K562 (cell line): ENCODE data around the gene NEU1. TPM values are rescaled to one million over a fixed set of nuclear protein-coding genes. Genes with fewer than 3 reads are reported as not detected.

Experiments
- CREB1 ChIP-seq, 2 experiments: sonication (generic) in 1 of 2; formaldehyde crosslinking in 1 of 2; IDR thresholded peaks; 2 replicates each; pipeline versions ENCODE4 v1.6.1 to v1.8.0; 2012 to 2022; ENCODE audit warnings: inconsistent platforms in 1 of 2, mild to moderate bottlenecking in 1 of 2, missing genetic modification reagents in 1 of 2, moderate library complexity in 1 of 2
- CREM ChIP-seq: IDR thresholded peaks from 2 replicates; pipeline ENCODE4 v1.6.1; 2014; ENCODE audit warnings: antibody characterized with exemption, low read depth
- ERF ChIP-seq: fragments of 450-650 bp; formaldehyde crosslinking; IDR thresholded peaks from 2 replicates; pipeline ENCODE4 v1.4.0; 2020; ENCODE audit warnings: mild to moderate bottlenecking, mixed read lengths
- HCFC1 ChIP-seq: IDR thresholded peaks from 2 replicates; pipeline ENCODE4 v1.6.1; 2012; ENCODE audit warnings: low read depth, low read length, improper control_type of control experiment
- HMGXB4 ChIP-seq: sonication (generic); formaldehyde crosslinking; IDR thresholded peaks from 2 replicates; pipeline ENCODE4 v1.8.1; 2023; ENCODE audit warnings: mild to moderate bottlenecking, missing genetic modification reagents
- KHSRP ChIP-seq: fragments of 450-650 bp; IDR thresholded peaks from 2 replicates; pipeline ENCODE4 v1.6.1; 2017
- MAZ ChIP-seq, 2 experiments: fragments of 450-650 bp in 1 of 2; sonication (generic) in 1 of 2; formaldehyde crosslinking; IDR thresholded peaks in 1 of 2; conservative IDR thresholded peaks in 1 of 2; 2 replicates each; pipeline versions ENCODE4 v1.4.0 to v1.5.0; 2020; ENCODE audit warnings: mild to moderate bottlenecking in 1 of 2, missing genetic modification reagents in 1 of 2
- NELFE ChIP-seq: IDR thresholded peaks from 2 replicates; pipeline ENCODE4 v1.6.1; 2011; ENCODE audit warnings: mild to moderate bottlenecking; ENCODE audit not compliant: insufficient read depth, insufficient read length
- NFYB ChIP-seq: IDR thresholded peaks from 2 replicates; pipeline ENCODE4 v1.6.1; 2011; ENCODE audit warnings: mild to moderate bottlenecking, moderate library complexity; ENCODE audit not compliant: insufficient read length; ENCODE audit errors: extremely low read depth
- NUFIP1 ChIP-seq: fragments of 450-650 bp; IDR thresholded peaks from 2 replicates; pipeline ENCODE4 v1.6.1; 2018; ENCODE audit not compliant: partially characterized antibody
- RBM39 ChIP-seq: fragments of 200-400 bp; formaldehyde crosslinking; optimal IDR thresholded peaks from 2 replicates; pipeline ENCODE3; 2018; ENCODE audit warnings: low read depth, low read length
- SOX6 ChIP-seq: fragments of 450-650 bp; IDR thresholded peaks from 2 replicates; pipeline ENCODE4 v1.6.1; 2014; ENCODE audit warnings: mild to moderate bottlenecking
- TAF1 ChIP-seq: IDR thresholded peaks from 2 replicates; pipeline ENCODE4 v1.6.1; 2011; ENCODE audit warnings: mild to moderate bottlenecking, low read length, moderate library complexity; ENCODE audit not compliant: insufficient read depth, control insufficient read depth, severe bottlenecking; ENCODE audit errors: extremely low read depth
- ZBTB7A ChIP-seq: IDR thresholded peaks from 2 replicates; pipeline ENCODE4 v1.6.1; 2011; ENCODE audit warnings: low read depth, mild to moderate bottlenecking, low read length, moderate library complexity, borderline replicate concordance; ENCODE audit not compliant: control insufficient read depth
- ZKSCAN1 ChIP-seq: fragments of 150-350 bp; IDR thresholded peaks from 2 replicates; pipeline ENCODE4 v1.6.1; 2016; ENCODE audit warnings: low read depth, low read length
- ZNF24 ChIP-seq: fragments of 450-650 bp; IDR thresholded peaks from 2 replicates; pipeline ENCODE4 v1.6.1; 2016
- ZNF41 ChIP-seq: fragments of 250-450 bp; sonication (Bioruptor Pico); conservative IDR thresholded peaks from 2 replicates; pipeline ENCODE4 v1.4.0; 2020; ENCODE audit warnings: mild to moderate bottlenecking
- ZNF444 ChIP-seq: fragments of 250-450 bp; sonication (Bioruptor Pico); IDR thresholded peaks from 2 replicates; pipeline ENCODE4 v1.4.0; 2020; ENCODE audit warnings: mild to moderate bottlenecking, moderate library complexity
- ZNF586 ChIP-seq: fragments of 450-650 bp; formaldehyde crosslinking; conservative IDR thresholded peaks from 2 replicates; pipeline ENCODE4 v1.4.0; 2020; ENCODE audit warnings: mild to moderate bottlenecking, moderate library complexity
- ZNF644 ChIP-seq: fragments of 200-800 bp; sonication (Bioruptor generic); IDR thresholded peaks from 2 replicates; pipeline ENCODE4 v1.6.1; 2016; ENCODE audit warnings: low read depth, missing genetic modification characterization, missing compliant biosample characterization
- polyA plus RNA-seq, 8 experiments: library from polyadenylated mRNA; depleted of rRNA in 4 of 8; stranded (reverse) in 5 of 8; unstranded in 3 of 8; fragments of >200 nt; fragmentation: Nextera tagmentation in 2 of 8; fragmentation: Illumina TruSeq in 1 of 8; extraction: Ambion mirVana in 2 of 8; extraction: Trizol in 1 of 8; gene quantifications; 2 replicates each; pipeline versions ENCODE4 v1.2.1 to v1.2.3, GENCODE V29; 2011 to 2014; ENCODE audit warnings: inconsistent platforms in 1 of 8, missing spikeins in 1 of 8
- total RNA-seq, 7 experiments: library from RNA; depleted of rRNA in 6 of 7; stranded (reverse); fragments of >200 nt in 6 of 7; fragmentation: Illumina TruSeq in 2 of 7; extraction: Trizol in 2 of 7; gene quantifications; 2 replicates each; pipeline versions ENCODE4 v1.2.1 to v1.2.3, GENCODE V29; 2011 to 2021; ENCODE audit warnings: low replicate concordance in 1 of 7
- TF ChIP-seq, protein P1 (sequence below): fragments of 450-650 bp; formaldehyde crosslinking; IDR thresholded peaks from 2 replicates; pipeline ENCODE4 v1.4.0; 2022; ENCODE audit warnings: mild to moderate bottlenecking, moderate library complexity
- TF ChIP-seq, protein P2 (sequence below): fragments of 250-450 bp; sonication (Bioruptor Pico); IDR thresholded peaks from 2 replicates; pipeline ENCODE4 v1.8.0; 2022; ENCODE audit warnings: inconsistent platforms, mild to moderate bottlenecking, moderate library complexity, borderline replicate concordance
- TF ChIP-seq, protein P3 (sequence below): sonication (generic); formaldehyde crosslinking; IDR thresholded peaks from 2 replicates; pipeline ENCODE4 v1.8.0; 2023; ENCODE audit warnings: mild to moderate bottlenecking, missing genetic modification reagents

The NEU1 gene
- total and polyA plus RNA-seq, 9 of the 15 experiments (the other 6 are each of a cell fraction or from before 2014, with no cell fraction given) = 14.8 to 67.8 (median 51.0) TPM

DNA sequence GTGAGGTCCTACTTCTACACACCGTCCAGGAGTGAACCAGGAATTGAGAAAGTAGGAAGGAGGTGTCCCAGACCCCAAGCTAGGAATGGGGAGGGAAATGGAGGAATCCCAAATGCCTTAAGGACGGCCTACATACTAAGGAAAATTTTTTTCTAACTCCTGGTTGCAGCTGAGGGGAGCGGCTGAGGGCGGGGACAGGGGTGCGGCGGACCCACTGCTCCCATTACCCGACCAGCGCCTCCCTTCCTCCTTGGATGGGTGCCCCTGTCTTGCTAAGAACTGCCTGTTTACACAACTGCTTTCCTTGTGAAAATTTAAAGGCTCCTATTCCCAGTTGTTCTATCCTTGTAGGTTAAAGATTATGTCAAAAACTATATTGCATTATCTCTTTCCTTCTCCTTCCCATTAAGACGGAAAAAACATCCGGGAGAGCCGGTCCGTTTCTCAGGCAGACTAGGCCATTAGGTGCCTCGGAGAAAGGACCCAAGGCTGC, 35.8 kb downstream of the NEU1 start (continued):
- TF ChIP-seq CREB1 (IDR thresholded peaks at IDR 0.05) (no peak), CREB1 (CRISPR knock-in tag; IDR thresholded peaks at IDR 0.05) (no peak; the same call in 1 of the 2 replicates), SOX6 (no peak), ZKSCAN1 (0 out of 2 replicates have a peak, but pooled peaks have one; percentile 32), HCFC1 (peak; percentile 57), ZBTB7A (peak; percentile 95; the same call in 1 of the 2 replicates), CREM (no peak; the same call in 1 of the 2 replicates), ERF (CRISPR knock-in tag) (peak; percentile 82), NELFE (no peak), ZNF586 (no peak), TAF1 (peak; percentile 69), ZNF644 (tag) (no peak), ZNF444 (CRISPR knock-in tag) (peak; percentile 81), KHSRP (no peak), NUFIP1 (no peak), ZNF24 (no peak), ZNF41 (CRISPR knock-in tag) (peak; percentile 68), RBM39 (no peak), MAZ (CRISPR knock-in tag; conservative IDR thresholded peaks at IDR 0.05 in 1 of 2, IDR thresholded peaks at IDR 0.05 in 1 of 2) (peak; percentile 28 to 37; a peak in 2 of 4 replicates), HMGXB4 (no peak), NFYB (no peak)
- TF ChIP-seq, protein P1, sequence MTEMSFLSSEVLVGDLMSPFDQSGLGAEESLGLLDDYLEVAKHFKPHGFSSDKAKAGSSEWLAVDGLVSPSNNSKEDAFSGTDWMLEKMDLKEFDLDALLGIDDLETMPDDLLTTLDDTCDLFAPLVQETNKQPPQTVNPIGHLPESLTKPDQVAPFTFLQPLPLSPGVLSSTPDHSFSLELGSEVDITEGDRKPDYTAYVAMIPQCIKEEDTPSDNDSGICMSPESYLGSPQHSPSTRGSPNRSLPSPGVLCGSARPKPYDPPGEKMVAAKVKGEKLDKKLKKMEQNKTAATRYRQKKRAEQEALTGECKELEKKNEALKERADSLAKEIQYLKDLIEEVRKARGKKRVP (CRISPR knock-in tag) = 0 out of 2 replicates have a peak, but pooled peaks have one; percentile 71
- TF ChIP-seq, protein P2, sequence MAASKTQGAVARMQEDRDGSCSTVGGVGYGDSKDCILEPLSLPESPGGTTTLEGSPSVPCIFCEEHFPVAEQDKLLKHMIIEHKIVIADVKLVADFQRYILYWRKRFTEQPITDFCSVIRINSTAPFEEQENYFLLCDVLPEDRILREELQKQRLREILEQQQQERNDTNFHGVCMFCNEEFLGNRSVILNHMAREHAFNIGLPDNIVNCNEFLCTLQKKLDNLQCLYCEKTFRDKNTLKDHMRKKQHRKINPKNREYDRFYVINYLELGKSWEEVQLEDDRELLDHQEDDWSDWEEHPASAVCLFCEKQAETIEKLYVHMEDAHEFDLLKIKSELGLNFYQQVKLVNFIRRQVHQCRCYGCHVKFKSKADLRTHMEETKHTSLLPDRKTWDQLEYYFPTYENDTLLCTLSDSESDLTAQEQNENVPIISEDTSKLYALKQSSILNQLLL (CRISPR knock-in tag) = no peak
- TF ChIP-seq, protein P3, sequence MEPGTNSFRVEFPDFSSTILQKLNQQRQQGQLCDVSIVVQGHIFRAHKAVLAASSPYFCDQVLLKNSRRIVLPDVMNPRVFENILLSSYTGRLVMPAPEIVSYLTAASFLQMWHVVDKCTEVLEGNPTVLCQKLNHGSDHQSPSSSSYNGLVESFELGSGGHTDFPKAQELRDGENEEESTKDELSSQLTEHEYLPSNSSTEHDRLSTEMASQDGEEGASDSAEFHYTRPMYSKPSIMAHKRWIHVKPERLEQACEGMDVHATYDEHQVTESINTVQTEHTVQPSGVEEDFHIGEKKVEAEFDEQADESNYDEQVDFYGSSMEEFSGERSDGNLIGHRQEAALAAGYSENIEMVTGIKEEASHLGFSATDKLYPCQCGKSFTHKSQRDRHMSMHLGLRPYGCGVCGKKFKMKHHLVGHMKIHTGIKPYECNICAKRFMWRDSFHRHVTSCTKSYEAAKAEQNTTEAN (CRISPR knock-in tag) = no peak
